ENCODE data around the gene DNAH6.
"Not testable (repeated sequence)": the region's sequence is repeated elsewhere in the genome, so short reads cannot be mapped to it uniquely, and the experiment has no call there.

DNAH6 gene

GRCh38 chr2:84768840-84769239, 252.5 kb downstream of the DNAH6 start:
- DNase-seq: no peak

GRCh38 chr2:84770280-84770679, 254.0 kb downstream of the DNAH6 start:
- no peak for DNase-seq

GRCh38 chr2:84771251-84771650, 255.0 kb downstream of the DNAH6 start:
- no peak for DNase-seq

GRCh38 chr2:84773562-84773961, 257.3 kb downstream of the DNAH6 start:
- DNase-seq: not testable (repeated sequence)

GRCh38 chr2:84776011-84776410, 259.7 kb downstream of the DNAH6 start:
- DNase-seq: no peak

GRCh38 chr2:84778911-84779690, 262.8 kb downstream of the DNAH6 start:
- no peak for DNase-seq

GRCh38 chr2:84779781-84780180, 263.5 kb downstream of the DNAH6 start:
- no peak for DNase-seq

GRCh38 chr2:84781942-84782716, 265.8 kb downstream of the DNAH6 start:
- DNase-seq: peak; percentile 68 to 69

GRCh38 chr2:84782717-84783442, 266.6 kb downstream of the DNAH6 start:
- DNase-seq: peak; percentile 25 to 32

- DNase-seq: no peak
Observed at GRCh38 chr2:84785950-84786349, 269.7 kb downstream of the DNAH6 start.

GRCh38 chr2:84786601-84787000, 270.3 kb downstream of the DNAH6 start:
- no peak for DNase-seq

GRCh38 chr2:84788027-84788426, 271.7 kb downstream of the DNAH6 start:
- no peak for DNase-seq

GRCh38 chr2:84788498-84788897, 272.2 kb downstream of the DNAH6 start:
- no peak for DNase-seq

- no peak for DNase-seq
Observed at GRCh38 chr2:84792856-84793522, 276.7 kb downstream of the DNAH6 start.

GRCh38 chr2:84793641-84794040, 277.3 kb downstream of the DNAH6 start:
- no peak for DNase-seq

- no peak for DNase-seq
Observed at GRCh38 chr2:84796798-84797197, 280.5 kb downstream of the DNAH6 start.

GRCh38 chr2:84797271-84797670, 281.0 kb downstream of the DNAH6 start:
- DNase-seq: no peak

GRCh38 chr2:84799772-84800171, 283.5 kb downstream of the DNAH6 start:
- DNase-seq: no peak

GRCh38 chr2:84800194-84800805, 284.0 kb downstream of the DNAH6 start:
- DNase-seq: no peak

GRCh38 chr2:84801811-84802210, 285.5 kb downstream of the DNAH6 start:
- DNase-seq: no peak

- no peak for DNase-seq
Observed at GRCh38 chr2:84805250-84805958, 289.1 kb downstream of the DNAH6 start.

- no peak for DNase-seq
Observed at GRCh38 chr2:84807063-84807485, 290.8 kb downstream of the DNAH6 start.

All from activated CD4-positive, alpha-beta T cell treated with anti-CD3 and anti-CD28 coated beads for 4 hours (primary cell).